KBM-7 (cell line): ENCODE data around the gene DOCK1.

ENCODE experiments used
- DNase-seq: peaks from one replicate; pipeline ENCODE4 v3.0.0-alpha.2; 2015
- in situ Hi-C: fragments of 300-500 bp; cut with MboI; formaldehyde crosslinking; loops from 2 replicates; pipeline ENCODE4 v1.14.3; 2020; ENCODE audit warnings: low sequenced_read_pairs, low pct_unique_long_range_greater_than_20kb, mixed read lengths

The DOCK1 gene

DNA sequence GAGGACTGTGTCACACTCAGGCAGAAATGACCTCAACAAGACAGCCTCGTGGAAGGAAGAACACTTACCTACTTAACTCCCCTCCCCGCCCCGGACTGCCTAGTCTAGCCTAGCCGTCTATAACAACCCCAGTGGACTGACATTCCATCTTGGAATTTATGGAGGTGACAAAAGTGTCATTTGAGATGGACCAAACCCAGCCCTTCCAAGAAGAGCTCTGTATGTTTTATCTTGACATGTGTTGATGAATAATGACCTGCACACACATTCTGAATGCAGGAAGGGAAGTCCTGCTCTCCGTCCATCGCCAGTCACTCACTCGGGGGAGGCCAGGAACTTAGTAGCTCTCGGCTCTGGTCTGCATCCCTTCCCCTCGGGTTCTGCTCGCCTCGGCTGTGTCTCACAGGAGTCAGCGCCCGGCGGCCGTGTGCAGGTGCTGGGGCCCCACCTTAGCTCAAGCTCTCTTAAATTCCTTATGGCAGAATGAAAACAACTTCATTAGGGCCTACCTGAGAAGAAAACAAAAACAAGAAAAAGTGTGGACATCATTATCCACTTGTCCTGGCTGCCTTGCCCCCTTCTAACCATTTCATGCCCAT lies 503.0 kb downstream of the DOCK1 start:
- in situ Hi-C loops = no loop called here
- no peak for DNase-seq

DNA sequence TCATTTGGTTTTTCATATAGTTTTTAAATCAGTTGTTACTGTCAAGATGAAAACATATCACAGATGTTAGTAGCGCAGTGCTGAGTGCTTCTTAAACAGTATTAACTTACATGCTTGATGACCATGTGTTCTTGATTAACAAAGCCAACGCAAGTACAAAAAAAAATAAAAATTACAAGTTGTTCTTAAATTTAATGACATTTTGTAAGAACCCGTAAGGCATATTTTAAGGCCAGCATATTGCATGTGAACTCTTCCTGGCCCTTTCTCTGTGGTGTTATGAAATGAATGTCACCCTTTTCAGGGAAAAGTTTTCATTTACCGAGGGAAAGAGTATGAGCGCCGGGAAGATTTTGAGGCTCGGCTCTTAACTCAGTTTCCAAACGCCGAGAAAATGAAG lies 503.5 kb downstream of the DOCK1 start:
- no peak for DNase-seq
- in situ Hi-C loops = no loop called here

DNA sequence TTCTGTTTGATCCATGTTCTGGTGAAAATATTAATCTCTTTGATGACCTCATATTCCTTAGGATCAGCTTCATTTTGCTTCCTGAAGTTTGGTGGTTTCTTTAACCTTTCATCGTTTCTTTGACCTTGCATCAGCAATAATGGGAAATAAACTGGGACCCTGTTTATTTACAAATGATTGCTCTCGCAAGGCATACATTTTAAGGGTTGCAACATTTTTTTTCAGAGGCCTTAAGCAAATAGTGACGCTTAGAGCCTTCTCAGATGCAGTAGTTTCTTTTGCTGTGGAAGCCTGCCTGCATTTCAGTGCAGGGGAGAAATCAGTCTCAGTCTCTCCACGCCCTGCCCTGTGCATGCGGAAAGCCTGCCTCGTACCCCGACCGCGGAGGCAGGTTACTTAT lies 504.8 kb downstream of the DOCK1 start:
- in situ Hi-C loops = no loop called here
- DNase-seq = no peak

DNA sequence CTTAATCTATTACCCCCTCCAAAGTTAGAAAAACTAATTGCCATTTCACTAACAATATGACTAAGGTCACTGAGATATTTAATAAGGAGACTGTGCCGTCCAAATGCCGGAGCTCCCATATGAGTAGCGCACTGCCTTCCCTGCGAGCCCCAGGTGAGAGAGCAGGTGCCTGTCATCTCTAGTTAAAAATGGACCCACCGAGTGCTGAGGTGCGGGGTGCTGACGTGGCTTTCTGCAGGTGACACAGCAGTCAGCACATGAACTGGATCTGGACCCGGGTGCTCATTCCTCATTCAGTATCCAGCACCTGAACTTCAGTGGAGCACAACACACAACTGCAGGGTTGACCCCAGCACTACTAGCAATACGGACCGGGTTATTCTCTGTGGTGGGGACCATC lies 505.8 kb downstream of the DOCK1 start:
- in situ Hi-C loops = no loop called here
- no peak for DNase-seq

DNA sequence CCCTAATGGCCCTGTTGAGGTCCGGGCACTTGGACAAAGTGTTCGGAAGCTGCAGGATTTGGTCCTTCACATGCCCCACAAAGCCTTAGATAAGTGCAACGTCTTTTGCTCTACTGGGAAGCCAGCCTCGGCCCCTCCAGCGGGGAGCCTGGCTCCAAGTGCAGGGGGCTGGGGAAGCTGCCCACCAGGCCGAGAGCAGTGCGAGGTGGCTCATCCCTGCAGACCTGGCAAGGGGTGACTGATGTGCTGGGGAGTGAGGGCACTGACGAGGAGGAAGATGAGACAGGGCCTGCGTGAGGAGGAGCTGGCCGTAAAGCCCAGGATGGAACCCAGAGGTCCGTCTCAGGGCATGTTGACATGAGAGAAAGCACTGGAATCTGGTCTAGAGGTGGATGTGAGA lies 508.1 kb downstream of the DOCK1 start:
- in situ Hi-C loops = no loop called here
- no peak for DNase-seq

DNA sequence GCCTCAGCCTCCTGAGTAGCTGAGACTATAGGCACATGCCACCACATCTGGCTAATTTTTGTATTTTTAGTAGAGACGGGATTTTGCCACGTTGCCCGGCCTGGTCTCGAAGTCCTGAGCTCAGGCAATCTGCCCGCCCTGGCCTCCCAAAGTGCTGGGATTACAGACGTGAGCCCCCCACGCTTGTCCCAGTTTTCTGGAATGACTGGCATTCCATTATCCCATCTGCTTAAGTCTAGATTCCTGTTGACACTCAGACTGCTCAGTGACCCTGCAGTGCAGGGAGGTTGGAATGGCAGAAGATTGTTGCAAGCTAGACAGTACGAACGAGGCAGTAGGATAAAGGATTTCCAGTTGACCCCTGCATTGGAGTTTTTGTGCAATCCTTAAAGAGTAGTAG lies 508.8 kb downstream of the DOCK1 start:
- in situ Hi-C loops = no loop called here
- DNase-seq = no peak

DNA sequence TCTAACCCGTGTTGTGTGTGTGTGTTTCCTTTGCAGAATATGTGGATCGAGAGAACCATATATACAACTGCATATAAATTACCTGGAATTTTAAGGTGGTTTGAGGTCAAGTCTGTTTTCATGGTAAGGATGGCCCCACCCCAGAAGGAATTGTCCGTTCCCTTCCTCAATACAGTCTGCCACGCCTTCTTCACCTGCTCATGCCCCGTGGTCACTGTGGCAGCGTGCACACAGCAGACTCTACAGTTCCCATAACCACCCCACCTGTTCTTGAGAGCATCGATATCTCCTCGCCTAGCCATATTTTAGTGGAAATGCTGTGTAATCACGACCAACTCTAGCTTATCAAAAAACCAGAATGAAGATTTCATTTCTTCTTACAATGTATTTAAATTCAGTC lies 509.9 kb downstream of the DOCK1 start:
- in situ Hi-C loops = no loop called here
- no peak for DNase-seq

DNA sequence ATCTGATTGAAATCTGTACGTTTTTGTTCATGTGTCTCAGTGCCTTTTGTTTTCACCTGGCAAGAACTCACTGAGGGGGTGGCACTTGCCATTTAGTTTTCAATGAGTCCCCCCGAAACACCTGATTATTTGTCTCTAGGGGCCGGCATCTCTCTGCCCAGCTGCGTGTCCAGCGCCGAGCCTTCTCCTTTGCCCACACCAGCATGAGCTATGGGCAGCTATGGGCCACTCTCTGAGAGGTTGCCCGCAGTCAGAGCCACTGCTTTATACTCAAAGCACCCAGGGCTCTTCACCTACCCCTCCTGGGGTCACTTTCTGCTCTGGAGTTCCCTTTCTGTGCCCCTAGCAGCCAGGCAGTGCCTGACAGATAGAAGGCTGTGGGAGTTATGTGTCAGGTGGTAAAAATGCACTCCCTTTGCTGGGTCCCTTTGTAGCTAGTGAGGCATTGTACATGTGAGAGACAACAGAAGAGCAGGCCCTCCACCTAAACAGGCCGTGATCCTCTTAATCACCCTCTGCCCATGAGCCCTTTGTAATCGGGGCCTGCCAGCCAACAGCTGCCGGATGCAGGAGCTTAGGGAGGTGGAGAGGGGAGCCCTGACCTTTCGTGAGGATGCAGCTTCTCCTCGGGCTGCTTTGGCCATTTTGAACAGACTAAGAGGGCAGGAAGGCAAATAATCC lies 510.8 kb downstream of the DOCK1 start:
- in situ Hi-C loops = no loop called here
- no peak for DNase-seq

- in situ Hi-C loops = no loop called here
- DNase-seq = no peak
These were observed 511.8 kb downstream of the DOCK1 start for GRCh38 chr10:127417031-127417430.

DNA sequence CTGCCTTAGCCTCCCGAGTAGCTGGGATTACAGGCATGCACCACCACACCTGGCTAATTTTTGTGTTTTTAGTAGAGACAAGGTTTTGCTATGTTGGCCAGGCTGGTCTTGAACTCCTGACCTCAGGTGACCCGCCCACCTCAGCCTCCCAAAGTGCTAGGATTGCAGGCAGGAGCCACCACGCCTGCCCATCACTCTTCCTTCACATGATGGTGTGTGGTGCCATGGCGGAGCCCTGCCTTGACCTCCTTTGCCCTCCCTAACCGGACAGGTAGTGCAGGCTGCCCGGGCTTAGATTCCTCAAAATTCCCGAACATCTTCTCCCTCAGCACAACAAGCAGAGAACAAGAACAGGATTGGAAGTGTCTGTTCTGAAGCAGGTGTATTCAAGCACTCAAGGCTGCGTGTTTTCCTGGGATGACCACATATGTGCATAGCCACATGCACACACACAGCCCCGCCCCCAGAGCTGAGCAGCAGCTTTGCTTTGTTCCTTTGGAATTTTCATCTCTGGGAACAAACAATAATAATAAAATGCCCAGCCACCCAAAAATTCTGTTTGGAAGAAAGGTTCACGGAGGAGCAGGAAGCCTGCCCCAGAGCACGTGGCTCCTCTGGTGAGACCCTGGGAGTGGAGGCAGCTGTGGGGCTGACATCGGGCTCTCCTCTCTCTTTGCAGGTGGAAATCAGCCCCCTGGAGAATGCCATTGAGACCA lies 512.6 kb downstream of the DOCK1 start:
- no peak for DNase-seq
- in situ Hi-C loops = no loop called here

- in situ Hi-C loops = no loop called here
- DNase-seq = no peak
These were observed 513.4 kb downstream of the DOCK1 start for GRCh38 chr10:127418536-127419168.

DNA sequence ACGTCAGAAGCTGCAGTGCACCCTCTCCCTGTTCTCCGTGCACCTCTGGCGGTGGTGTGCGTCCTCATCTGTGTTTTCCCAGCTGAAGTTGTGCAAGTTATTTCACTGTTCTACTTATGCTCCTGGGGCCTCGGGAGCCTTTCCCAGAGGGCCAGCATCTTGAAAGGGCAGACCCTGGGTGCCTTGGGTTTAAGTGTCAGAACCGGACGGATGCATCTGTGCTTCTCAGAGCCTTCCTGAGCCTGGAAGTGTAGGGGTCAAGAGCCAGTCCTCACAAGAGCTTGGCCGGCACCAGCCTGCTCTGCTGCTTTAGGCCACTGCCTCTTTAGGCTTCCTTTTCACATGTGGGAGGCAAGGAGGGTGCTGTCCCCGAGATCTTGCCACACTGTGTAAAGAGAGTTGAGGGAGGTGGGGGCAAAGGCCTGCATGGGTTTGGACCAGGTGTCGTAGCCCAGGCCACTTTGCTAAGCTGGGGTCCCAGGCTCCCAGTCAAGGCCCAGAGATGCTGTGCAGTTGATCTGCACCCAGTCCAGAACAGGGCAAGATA lies 515.0 kb downstream of the DOCK1 start:
- DNase-seq = no peak
- in situ Hi-C loops = no loop called here

DNA sequence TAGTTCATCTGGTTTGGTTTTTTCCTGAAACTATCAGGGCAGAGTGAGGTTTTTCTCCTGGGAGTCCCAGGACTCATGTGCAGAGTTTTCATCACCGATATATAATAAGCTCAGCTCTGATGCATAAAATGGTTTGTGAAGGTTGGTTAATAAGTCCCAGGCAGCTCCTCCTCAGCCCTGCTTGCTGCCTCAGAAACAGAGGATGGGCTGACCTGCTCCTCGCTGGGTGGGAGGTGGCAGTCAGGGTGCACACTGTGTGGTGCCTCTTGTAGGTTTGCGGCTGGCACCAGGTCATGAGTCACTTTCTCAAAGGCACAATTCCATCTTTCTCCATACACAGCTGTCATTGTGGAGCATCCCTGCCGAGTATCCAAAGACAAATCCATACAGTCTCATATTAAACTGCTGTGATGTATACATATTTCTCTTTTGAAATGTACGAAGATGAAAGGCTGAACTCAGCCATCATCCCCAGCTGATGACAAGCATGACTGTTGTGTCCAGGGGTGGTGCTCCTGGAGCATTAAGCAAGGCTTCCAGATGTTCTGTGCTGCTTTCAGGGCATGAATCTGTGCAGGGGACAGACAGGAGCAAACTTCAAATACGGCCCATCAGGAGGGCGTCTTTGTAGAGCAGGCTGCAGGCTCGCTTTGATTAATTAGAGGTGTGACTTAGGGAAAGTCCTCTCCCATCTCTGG lies 518.1 kb downstream of the DOCK1 start:
- in situ Hi-C loops = no loop called here

GRCh38 chr10:127424594-127425264 lies 519.5 kb downstream of the DOCK1 start:
- DNase-seq = no peak
- in situ Hi-C loops = no loop called here

More for the DNA sequence above, 518.1 kb downstream of the DOCK1 start:
- no peak for DNase-seq

- in situ Hi-C loops = no loop called here
- no peak for DNase-seq
These were observed 521.5 kb downstream of the DOCK1 start for GRCh38 chr10:127426746-127427145.

DNA sequence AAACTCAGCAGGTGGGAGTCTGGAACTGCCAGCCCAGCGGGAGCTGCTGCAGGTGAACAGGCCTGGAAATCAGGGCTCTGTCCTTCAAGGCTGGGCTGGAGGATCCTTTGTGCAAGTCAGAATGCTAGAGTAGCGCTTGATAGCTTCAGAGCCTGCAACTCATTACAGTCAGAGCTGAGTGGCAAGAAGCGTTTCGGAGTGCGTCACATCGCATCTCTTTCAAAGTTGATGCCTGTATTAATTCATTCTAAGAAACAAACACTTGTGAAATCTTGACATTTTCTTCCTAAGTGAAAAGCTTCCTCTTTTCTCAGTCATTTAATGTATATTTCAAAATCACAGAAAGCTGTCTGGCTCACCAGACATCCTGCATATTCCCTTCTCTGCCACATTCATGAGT lies 522.7 kb downstream of the DOCK1 start:
- in situ Hi-C loops = no loop called here

DNA sequence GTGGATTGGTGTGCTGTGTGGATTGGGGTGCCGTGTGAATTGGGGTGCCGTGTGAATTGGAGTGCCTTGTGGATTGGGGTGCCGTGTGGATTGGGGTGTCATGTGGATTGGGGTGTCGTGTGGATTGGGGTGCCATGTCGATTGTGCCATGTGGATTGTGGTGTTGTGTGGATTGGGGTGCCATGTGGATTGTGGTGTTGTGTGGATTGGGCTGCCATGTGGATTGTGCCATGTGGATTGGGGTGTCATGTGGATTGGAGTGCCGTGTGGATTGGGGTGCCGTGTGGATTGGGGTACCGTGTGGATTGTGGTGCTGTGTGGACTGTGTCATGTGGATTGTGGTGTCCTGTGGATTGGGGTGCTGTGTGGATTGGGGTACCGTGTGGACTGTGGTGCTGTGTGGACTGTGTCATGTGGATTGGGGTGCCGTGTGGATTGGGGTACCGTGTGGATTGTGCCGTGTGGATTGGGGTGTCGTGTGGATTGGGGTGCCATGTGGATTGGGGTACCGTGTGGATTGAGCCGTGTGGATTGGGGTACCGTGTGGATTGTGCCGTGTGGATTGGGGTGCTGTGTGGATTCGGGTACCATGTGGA lies 523.3 kb downstream of the DOCK1 start:
- DNase-seq = no peak
- in situ Hi-C loops = no loop called here

More for the DNA sequence above, 522.7 kb downstream of the DOCK1 start:
- no peak for DNase-seq

DNA sequence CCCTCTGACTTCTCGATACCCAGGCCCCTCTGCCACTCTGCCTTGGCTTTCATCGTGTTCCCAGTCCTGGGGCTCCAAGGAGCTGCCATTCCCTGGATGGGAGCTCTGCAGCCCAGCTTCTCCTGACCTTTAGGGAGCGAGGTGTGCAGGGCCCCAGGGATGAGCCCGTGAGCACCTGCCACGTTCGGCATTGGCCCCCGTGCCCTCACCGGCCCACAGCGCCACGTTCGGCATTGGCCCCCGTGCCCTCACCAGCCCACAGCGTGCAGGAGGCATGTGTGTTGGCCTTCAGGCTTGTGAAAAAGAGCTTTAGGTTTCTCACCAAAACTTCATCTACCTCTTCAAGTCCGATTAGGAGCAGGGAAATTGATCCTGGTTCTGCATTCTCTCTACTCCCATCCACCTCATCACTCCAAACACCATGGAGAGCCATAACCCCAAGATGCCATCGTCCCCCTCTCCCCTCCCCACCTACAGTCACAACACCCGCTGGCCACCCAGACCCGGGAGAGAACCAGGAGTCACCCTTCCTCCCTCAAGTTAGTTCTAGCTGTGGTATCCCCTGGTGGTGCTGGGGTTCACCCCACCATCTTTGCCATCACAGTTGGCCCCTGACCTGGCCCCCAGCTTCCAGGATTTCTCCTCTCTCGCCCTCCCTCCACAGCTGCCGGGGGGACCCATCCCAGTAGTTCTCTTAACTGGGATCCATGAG lies 524.5 kb downstream of the DOCK1 start:
- in situ Hi-C loops = no loop called here
- no peak for DNase-seq
